SK-N-SH treated with all-trans-retinoic acid at 6 μM for 48 hours (cell line): ENCODE results near the gene MAPRE2.

Experiments used
- ARNTL ChIP-seq: fragments of 450-650 bp; formaldehyde crosslinking; IDR thresholded peaks from 2 replicates; pipeline ENCODE4 v1.5.0; 2020; ENCODE audit warnings: low read depth, mild to moderate bottlenecking, moderate library complexity, borderline replicate concordance
- ISL1 ChIP-seq: fragments of 250-450 bp; sonication (Bioruptor Pico); IDR thresholded peaks from 2 replicates; pipeline ENCODE4 v2.1.2; 2022; ENCODE audit warnings: mild to moderate bottlenecking, moderate library complexity
- PPARA ChIP-seq: fragments of 250-450 bp; sonication (Bioruptor Pico); IDR thresholded peaks from 2 replicates; pipeline ENCODE4 v1.5.0; 2020; ENCODE audit warnings: mild to moderate bottlenecking, borderline replicate concordance
- RARB ChIP-seq: fragments of 250-450 bp; sonication (Bioruptor Pico); IDR thresholded peaks from 2 replicates; pipeline ENCODE4 v1.8.0; 2021; ENCODE audit warnings: mild to moderate bottlenecking, moderate library complexity
- TCF4 ChIP-seq: fragments of 250-450 bp; sonication (Bioruptor Pico); IDR thresholded peaks from 2 replicates; pipeline ENCODE4 v1.8.0; 2021; ENCODE audit warnings: mild to moderate bottlenecking, moderate library complexity, borderline replicate concordance
- TOX ChIP-seq: fragments of 250-450 bp; sonication (Bioruptor Pico); IDR thresholded peaks from 2 replicates; pipeline ENCODE4 v1.8.0; 2021; ENCODE audit warnings: mild to moderate bottlenecking, moderate library complexity, borderline replicate concordance
- ZFP3 ChIP-seq: fragments of 250-450 bp; sonication (Bioruptor Pico); IDR thresholded peaks from 2 replicates; pipeline ENCODE4 v1.5.0; 2020; ENCODE audit warnings: mild to moderate bottlenecking, moderate library complexity
- ZNF8 ChIP-seq: fragments of 450-650 bp; formaldehyde crosslinking; IDR thresholded peaks from 2 replicates; pipeline ENCODE4 v1.5.0; 2020; ENCODE audit warnings: mild to moderate bottlenecking, moderate library complexity
- TF ChIP-seq, protein P1 (sequence below): fragments of 250-450 bp; sonication (Bioruptor Pico); IDR thresholded peaks from 2 replicates; pipeline ENCODE4 v1.8.0; 2020; ENCODE audit warnings: mild to moderate bottlenecking, moderate library complexity, borderline replicate concordance
- TF ChIP-seq, protein P2 (sequence below): fragments of 250-450 bp; sonication (Bioruptor Pico); IDR thresholded peaks from 2 replicates; pipeline ENCODE4 v1.5.1; 2020; ENCODE audit warnings: low read depth, mild to moderate bottlenecking, moderate library complexity
- TF ChIP-seq, protein P3 (sequence below): fragments of 250-450 bp; sonication (Bioruptor Pico); IDR thresholded peaks from 2 replicates; pipeline ENCODE4 v1.5.1; 2021; ENCODE audit warnings: mild to moderate bottlenecking, moderate library complexity
- TF ChIP-seq, protein P4 (sequence below): fragments of 250-450 bp; sonication (Bioruptor Pico); IDR thresholded peaks from 2 replicates; pipeline ENCODE4 v1.8.0; 2021; ENCODE audit warnings: low read depth, mild to moderate bottlenecking, moderate library complexity, borderline replicate concordance

DNA sequence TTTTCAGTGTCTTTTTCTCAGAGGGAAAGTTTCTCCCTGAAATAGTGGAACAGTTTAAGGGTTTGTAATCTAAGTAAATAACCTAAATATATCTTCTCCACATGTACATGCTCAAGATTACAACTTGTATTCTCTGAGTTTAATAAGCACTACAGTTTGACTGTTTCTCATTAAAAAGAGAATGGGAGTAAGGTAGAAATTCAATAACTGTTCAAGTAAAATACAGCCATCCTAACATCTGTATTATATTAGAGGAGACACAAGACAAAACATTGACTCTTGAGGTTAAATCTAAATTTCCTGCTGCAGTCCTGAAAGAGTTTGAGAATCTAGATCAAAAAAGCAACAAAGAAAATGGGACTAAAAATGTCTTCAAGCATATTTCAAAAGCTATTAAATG, 126.6 kb downstream of the MAPRE2 start:
- TF ChIP-seq ISL1 (CRISPR knock-in tag), result no peak
- TF ChIP-seq ZFP3 (CRISPR knock-in tag), result no peak
- TF ChIP-seq, protein P1, sequence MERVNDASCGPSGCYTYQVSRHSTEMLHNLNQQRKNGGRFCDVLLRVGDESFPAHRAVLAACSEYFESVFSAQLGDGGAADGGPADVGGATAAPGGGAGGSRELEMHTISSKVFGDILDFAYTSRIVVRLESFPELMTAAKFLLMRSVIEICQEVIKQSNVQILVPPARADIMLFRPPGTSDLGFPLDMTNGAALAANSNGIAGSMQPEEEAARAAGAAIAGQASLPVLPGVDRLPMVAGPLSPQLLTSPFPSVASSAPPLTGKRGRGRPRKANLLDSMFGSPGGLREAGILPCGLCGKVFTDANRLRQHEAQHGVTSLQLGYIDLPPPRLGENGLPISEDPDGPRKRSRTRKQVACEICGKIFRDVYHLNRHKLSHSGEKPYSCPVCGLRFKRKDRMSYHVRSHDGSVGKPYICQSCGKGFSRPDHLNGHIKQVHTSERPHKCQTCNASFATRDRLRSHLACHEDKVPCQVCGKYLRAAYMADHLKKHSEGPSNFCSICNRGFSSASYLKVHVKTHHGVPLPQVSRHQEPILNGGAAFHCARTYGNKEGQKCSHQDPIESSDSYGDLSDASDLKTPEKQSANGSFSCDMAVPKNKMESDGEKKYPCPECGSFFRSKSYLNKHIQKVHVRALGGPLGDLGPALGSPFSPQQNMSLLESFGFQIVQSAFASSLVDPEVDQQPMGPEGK (CRISPR knock-in tag), result no peak
- TF ChIP-seq ARNTL (CRISPR knock-in tag), result no peak
- TF ChIP-seq, protein P2, sequence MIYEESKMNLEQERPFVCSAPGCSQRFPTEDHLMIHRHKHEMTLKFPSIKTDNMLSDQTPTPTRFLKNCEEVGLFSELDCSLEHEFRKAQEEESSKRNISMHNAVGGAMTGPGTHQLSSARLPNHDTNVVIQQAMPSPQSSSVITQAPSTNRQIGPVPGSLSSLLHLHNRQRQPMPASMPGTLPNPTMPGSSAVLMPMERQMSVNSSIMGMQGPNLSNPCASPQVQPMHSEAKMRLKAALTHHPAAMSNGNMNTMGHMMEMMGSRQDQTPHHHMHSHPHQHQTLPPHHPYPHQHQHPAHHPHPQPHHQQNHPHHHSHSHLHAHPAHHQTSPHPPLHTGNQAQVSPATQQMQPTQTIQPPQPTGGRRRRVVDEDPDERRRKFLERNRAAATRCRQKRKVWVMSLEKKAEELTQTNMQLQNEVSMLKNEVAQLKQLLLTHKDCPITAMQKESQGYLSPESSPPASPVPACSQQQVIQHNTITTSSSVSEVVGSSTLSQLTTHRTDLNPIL (CRISPR knock-in tag), result no peak
- no peak for TF ChIP-seq TOX (CRISPR knock-in tag)
- TF ChIP-seq PPARA (CRISPR knock-in tag), result no peak
- TF ChIP-seq TCF4 (CRISPR knock-in tag), result no peak
- TF ChIP-seq RARB (CRISPR knock-in tag), result no peak
- TF ChIP-seq, protein P3, sequence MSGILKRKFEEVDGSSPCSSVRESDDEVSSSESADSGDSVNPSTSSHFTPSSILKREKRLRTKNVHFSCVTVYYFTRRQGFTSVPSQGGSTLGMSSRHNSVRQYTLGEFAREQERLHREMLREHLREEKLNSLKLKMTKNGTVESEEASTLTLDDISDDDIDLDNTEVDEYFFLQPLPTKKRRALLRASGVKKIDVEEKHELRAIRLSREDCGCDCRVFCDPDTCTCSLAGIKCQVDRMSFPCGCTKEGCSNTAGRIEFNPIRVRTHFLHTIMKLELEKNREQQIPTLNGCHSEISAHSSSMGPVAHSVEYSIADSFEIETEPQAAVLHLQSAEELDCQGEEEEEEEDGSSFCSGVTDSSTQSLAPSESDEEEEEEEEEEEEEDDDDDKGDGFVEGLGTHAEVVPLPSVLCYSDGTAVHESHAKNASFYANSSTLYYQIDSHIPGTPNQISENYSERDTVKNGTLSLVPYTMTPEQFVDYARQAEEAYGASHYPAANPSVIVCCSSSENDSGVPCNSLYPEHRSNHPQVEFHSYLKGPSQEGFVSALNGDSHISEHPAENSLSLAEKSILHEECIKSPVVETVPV (CRISPR knock-in tag), result no peak
- TF ChIP-seq ZNF8 (CRISPR knock-in tag), result no peak
- TF ChIP-seq, protein P4, sequence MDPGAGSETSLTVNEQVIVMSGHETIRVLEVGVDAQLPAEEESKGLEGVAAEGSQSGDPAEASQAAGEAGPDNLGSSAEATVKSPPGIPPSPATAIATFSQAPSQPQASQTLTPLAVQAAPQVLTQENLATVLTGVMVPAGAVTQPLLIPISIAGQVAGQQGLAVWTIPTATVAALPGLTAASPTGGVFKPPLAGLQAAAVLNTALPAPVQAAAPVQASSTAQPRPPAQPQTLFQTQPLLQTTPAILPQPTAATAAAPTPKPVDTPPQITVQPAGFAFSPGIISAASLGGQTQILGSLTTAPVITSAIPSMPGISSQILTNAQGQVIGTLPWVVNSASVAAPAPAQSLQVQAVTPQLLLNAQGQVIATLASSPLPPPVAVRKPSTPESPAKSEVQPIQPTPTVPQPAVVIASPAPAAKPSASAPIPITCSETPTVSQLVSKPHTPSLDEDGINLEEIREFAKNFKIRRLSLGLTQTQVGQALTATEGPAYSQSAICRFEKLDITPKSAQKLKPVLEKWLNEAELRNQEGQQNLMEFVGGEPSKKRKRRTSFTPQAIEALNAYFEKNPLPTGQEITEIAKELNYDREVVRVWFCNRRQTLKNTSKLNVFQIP (CRISPR knock-in tag), result no peak
